ENCODE data around the gene ST6GALNAC5.
"Not testable (repeated sequence)": the region's sequence is repeated elsewhere in the genome, so short reads cannot be mapped to it uniquely, and the experiment has no call there.

ST6GALNAC5 gene

GRCh38 chr1:76867342-76868130 is at the start of gene ST6GALNAC5:
TSS of gene ST6GALNAC5 (plus strand) at chr1:76867480.
- no peak for DNase-seq

GRCh38 chr1:76820028-76820427 is 47.3 kb upstream of the ST6GALNAC5 start:
- DNase-seq = no peak

GRCh38 chr1:76822961-76823360 is 44.3 kb upstream of the ST6GALNAC5 start:
- DNase-seq = not testable (repeated sequence)

- no peak for DNase-seq
Measured at GRCh38 chr1:76824106-76824505, 43.2 kb upstream of the ST6GALNAC5 start.

DNA sequence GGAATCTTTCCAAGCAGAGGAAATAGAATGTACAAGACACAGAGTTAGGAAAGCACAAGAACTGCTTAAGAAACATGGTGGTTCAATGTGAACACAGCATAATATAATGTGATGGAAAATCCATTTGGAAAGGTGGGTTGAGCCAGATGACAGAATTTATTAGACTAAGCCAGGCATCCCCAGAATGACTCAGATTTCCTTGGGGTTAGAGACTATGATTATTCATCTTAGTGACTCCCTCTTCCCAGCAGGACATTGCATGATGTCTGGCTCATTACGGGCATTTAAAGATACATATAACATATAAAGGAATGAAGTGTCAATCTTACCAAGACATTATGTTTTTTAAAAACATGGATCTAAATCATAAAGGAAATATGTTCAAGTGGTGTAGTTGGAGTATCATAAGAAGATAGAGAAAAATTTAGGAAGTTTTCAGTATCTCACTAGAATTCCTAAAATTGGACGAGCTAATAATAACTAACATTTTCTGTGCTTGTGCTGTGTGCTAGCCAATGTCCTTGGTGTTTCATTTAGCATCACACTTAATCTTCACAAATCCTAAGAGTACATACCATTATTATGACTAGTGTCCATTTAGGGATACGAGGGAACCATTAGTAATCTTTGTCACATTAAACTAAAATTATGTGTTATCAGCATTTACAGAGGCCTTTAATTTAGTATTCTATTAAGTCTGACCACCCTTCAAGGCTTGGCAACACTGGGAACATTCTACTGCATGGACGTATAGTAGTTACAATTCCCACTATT is 41.0 kb upstream of the ST6GALNAC5 start:
- no peak for DNase-seq

GRCh38 chr1:76827066-76827465 is 40.2 kb upstream of the ST6GALNAC5 start:
- DNase-seq = no peak

DNA sequence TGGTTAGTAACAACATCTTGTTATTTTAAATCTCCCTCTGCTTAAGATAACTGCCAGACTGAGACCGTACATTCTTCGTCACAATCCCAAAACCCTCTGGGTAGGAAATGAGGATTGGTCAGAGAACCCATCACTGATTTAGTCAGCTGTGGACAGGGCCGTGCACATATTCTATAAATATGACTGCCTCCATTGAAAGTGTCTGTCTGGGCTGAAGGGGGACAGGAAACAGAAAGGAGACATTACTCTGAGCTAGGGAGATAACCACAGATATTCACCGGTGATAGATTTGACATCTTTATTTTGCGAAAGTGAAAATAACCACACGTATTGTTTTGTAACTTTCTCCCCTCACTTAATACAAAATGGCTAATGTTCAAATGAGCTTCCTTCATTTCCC is 36.9 kb upstream of the ST6GALNAC5 start:
- no peak for DNase-seq

GRCh38 chr1:76832521-76832920 is 34.8 kb upstream of the ST6GALNAC5 start:
- DNase-seq = no peak

DNA sequence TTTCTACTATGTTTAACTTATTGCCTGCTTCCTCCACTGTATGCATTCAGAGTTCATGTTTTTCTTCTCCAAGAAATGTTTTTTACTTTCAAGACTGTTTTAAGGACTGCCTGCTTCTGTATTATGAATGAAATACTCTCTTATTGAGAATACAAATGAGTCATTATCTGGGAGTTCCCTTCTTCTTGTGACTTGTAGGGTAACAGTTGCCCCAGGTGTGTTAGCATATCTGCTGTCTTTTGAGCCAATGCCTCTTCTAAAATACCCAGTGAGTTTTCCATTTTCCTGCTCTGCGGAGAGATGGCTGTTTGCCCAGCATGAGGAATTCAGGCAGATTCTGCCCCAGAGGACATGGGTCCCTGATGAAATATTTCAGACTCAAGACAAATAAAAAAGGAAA is 34.1 kb upstream of the ST6GALNAC5 start:
- DNase-seq = no peak

- DNase-seq = no peak
Measured at GRCh38 chr1:76833856-76834255, 33.4 kb upstream of the ST6GALNAC5 start.

DNA sequence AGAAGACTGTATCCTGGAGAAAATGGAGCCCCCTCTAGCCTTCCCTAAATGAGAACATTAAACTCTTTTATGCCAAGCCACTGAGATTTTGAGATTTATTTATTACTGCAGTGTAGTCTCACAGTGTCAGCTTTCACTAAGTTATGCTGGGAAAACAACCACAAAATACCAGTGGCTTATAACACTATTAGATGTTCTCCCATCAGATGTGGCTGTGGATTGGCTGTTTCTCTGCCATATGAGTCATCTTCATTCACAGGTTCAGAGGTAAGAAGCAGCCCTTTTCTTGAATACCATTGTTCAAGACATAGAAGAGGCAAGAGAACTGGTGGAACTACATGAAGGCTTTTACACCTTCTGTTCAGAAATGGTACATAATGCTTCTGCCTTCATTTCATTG is 32.1 kb upstream of the ST6GALNAC5 start:
- no peak for DNase-seq

GRCh38 chr1:76840278-76840677 is 27.0 kb upstream of the ST6GALNAC5 start:
- DNase-seq = no peak

DNA sequence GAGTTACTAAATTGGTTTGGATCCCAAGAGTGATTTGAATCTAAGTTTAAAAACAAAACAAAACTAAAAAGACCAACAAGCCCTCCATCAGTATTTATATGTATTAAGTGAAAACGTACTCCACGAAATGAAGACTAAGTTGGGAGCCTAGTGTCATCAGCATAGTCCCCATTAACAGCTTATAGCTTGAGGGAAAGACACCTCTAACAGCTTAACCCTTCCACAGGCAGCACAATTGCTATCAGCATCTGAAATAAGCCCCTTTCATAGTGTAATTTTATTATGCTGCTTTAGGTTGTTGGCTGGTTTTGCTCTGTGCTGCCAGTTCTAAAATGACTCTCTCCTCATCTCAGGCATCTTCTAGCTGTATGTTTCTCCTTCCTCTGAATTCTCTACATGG is 25.8 kb upstream of the ST6GALNAC5 start:
- DNase-seq = no peak

DNA sequence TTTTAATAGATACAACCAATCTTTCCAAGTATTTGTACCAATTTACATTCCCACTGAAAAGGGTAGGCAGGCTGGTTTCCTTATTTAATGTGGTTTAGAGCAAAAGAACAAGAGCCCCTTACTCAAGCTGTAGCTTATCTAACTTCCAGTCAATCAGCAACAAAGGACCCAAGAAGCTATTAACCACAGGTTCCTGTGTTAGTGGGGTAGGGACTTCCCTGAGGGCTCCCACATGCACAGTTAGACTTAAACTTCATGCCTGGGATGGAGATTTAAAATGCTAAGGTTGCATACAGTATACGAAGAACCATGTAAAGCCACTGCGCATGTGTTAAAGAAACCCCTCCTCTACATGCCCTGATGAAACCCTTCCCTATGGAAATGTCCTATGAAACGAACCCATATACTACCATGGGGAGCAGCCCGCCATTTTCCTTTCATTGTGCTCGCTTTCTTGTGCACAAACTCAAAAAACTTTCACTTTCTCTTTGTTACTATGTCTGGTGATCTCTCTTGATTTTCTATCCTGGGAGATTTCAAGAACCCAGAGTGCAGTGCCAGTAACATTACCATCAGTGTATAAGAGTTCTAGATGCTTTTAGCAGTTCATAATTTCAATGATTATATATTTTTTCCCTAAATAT is 23.3 kb upstream of the ST6GALNAC5 start:
- no peak for DNase-seq

- no peak for DNase-seq
Measured at GRCh38 chr1:76854255-76854654, 13.0 kb upstream of the ST6GALNAC5 start.

DNA sequence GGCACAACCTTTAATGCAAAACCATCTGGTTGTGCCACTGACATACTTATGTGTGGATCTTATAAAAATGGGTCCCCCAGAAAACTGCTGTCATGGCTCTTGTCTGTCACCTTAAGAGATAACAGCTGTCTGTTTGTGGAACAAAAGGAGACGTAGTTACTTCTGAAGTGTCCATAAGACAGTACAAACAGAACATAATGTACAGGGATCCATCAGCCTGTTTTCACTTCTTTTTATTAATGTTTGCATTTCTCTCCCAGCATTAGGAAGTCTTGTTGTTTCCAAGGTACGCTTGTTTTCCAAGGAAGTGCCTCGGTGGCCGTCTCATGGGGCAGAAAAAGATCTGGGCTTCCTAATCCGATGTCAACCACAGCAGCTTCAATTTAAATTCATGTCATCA is 11.2 kb upstream of the ST6GALNAC5 start:
- no peak for DNase-seq

- DNase-seq = no peak
Measured at GRCh38 chr1:76857138-76857537, 10.1 kb upstream of the ST6GALNAC5 start.

DNA sequence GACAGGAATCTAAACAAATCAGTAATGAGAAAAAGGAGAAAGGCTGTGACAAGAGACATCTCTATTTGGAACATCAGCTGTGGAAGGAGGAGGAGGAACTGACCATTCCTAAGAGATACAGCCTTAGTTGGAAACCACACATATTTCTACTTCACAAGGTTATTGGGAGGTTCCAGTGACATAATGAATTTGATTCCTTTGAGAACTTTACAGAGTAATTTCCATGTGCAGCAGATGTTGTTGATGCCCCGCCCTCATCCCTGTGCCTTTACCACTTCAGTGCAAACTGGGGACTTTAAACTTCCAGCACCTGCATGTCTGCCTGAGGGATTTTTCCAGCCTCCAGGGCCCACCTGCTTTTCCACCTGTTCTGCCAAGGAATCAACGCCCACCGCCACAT is 9.3 kb upstream of the ST6GALNAC5 start:
- no peak for DNase-seq

- no peak for DNase-seq
Measured at GRCh38 chr1:76861149-76861548, 6.1 kb upstream of the ST6GALNAC5 start.

DNA sequence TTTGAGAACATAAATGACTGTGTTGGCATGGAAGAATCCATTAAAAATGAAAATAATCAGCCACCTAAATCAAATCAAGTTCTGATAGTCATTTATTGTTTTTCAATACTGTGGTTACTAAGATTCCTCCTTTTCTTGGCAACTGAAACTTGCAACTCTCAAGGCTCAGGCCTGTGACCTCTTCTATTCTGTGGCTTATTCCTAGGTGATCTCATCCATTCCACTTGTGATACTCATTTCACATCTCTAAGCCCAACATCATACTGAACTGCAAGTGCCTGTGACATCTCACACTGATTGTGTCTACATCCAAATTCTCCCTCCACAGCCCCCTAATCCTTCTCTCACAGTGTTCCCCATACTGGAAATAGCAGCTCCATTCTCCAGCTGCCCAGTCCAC is 4.8 kb upstream of the ST6GALNAC5 start:
- no peak for DNase-seq

DNA sequence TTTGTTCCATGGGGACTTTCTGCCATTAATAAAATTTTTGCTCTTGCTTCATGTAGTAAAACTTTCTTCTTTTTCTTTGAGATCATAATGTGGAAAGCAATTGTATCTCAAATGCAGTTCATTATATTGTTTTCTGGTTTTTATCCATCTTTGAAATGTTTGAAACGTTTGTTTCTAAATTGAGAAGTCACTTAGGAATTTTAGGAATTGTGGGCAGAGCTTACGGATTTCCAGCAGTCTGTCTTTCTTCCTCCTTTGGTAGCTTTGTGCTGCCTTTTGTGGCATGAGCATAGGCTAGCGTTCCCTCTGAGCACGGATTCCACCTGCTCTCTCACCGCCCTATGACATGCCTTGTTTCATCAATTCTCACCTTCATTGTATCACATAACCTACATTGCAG is 2.9 kb upstream of the ST6GALNAC5 start:
- no peak for DNase-seq

DNA sequence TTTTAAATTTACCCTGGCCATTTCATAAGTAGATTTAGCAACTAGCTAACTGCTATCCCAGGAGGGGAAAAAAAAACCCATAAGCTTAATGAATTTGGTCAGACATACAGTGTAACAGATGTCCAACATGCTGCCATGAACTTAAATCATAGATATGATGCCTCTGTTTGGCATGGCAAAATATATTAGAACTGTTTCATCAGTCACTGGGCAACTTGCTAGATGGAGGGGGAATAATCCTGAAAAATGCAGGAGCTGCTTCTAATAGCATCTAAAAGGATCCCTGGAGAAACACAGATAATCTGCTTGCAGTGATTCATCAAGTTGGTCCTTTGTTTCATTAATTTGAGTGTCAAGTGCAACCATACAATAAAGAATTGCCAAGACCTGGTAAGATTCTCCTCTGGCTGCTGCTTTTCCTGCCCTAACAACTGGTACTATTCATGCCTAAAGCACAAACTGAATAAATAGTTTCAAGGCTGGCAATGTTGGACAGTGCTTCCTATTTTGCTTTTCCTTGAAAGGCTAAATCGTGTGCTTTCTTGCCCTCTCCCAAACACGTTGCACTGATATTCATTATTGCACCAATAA is 1.5 kb upstream of the ST6GALNAC5 start:
- no peak for DNase-seq

DNA sequence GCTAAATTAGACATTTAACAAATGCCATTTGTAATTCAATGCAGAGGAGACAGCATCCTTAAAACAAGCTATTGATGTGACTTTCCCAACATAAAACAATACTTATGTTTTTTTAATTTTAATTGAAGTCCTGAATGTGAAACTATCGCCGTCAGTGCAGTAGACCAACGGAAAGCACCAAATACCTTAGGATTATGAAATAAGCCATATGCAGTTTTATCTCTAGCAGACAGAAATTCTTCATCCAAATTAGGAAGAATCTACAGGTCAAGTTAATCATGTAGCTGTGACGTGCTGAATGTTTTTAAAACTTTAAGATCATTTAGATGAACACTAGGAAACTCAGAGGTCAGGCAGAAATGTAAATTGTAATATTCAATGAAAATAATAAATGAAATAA is 714 bp upstream of the ST6GALNAC5 start:
- DNase-seq = no peak

Data from activated CD4-positive, alpha-beta T cell treated with anti-CD3 and anti-CD28 coated beads for 4 hours (primary cell).